Tibial nerve (tissue), 4 donors: ENCODE measurements around the gene CMSS1.

Source experiments
- EP300 ChIP-seq, 2 donors: sonication (generic); formaldehyde crosslinking; IDR thresholded peaks; one replicate each; pipeline ENCODE4 v1.6.1; 2017; ENCODE audit warnings: antibody characterized with exemption in 2 of 2, mild to moderate bottlenecking in 1 of 2
- TF ChIP-seq, protein P1 (sequence below), 5 experiments: fragments of 200-600 bp in 3 of 5; fragments of 450-650 bp in 2 of 5; sonication (generic) in 3 of 5; IDR thresholded peaks; one replicate each; pipeline ENCODE4 v1.5.1; 2016 to 2019; ENCODE audit warnings: antibody characterized with exemption in 5 of 5, mild to moderate bottlenecking in 3 of 5, moderate library complexity in 2 of 5

DNA sequence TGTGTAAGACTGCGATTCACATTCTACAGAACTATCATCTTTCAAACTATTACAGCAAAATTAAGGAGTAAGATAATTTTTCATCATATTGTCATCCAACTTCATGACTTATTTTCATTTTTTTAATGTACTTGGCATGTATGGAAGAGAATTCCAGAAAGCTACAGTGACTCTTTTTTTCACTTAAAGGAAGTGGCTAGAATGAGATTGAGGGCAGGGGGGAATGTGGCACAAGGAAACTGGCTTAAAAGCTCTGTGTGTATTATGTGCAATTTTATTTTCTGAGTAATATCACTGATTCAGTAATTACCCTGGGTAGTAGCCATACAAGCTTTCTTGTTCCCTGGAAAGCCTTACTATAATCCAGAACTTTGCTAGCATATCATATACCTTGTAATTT, 202.1 kb downstream of the CMSS1 start:
- TF ChIP-seq, protein P1, sequence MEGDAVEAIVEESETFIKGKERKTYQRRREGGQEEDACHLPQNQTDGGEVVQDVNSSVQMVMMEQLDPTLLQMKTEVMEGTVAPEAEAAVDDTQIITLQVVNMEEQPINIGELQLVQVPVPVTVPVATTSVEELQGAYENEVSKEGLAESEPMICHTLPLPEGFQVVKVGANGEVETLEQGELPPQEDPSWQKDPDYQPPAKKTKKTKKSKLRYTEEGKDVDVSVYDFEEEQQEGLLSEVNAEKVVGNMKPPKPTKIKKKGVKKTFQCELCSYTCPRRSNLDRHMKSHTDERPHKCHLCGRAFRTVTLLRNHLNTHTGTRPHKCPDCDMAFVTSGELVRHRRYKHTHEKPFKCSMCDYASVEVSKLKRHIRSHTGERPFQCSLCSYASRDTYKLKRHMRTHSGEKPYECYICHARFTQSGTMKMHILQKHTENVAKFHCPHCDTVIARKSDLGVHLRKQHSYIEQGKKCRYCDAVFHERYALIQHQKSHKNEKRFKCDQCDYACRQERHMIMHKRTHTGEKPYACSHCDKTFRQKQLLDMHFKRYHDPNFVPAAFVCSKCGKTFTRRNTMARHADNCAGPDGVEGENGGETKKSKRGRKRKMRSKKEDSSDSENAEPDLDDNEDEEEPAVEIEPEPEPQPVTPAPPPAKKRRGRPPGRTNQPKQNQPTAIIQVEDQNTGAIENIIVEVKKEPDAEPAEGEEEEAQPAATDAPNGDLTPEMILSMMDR (IDR thresholded peaks at IDR 0.05): no peak
- no peak for TF ChIP-seq EP300 (IDR thresholded peaks at IDR 0.05)
